ENCODE data around the gene GINS2. TPM values are rescaled to one million over a fixed set of nuclear protein-coding genes. Genes with fewer than 3 reads are reported as not detected.

GINS2 gene
- total and polyA plus RNA-seq, 2 donors (not counting 3 experiments of a cell fraction or from before 2014, with no cell fraction given): 10.4 to 24.1 TPM

- peaks cover 5% of the 10 kb centered on the region for H3K4me1 ChIP-seq (ENCODE audit: control insufficient read depth, extremely low read depth, insufficient read depth, low read length)
- dilution Hi-C loops (cut with MboI; ENCODE audit: extremely low pct_ligation_motif_present, low sequenced_read_pairs): no loop called here
- no peak overlapping the region for H3K9ac ChIP-seq (replicated peaks; ENCODE audit: extremely low read depth, insufficient read depth, low read length)
- H3K4me2 ChIP-seq (ENCODE audit: insufficient read depth, low read length): no peak overlapping the region
- intact Hi-C loops (cut with micrococcal nuclease): no loop called here
- no peaks in the 10 kb centered on the region for H3K36me3 ChIP-seq (ENCODE audit: control insufficient read depth in 2 of 2, extremely low read depth in 1 of 2, insufficient read depth in 2 of 2, low read length in 2 of 2)
- no peak overlapping the region for H3K27ac ChIP-seq (ENCODE audit: insufficient read depth, low read depth, low read length)
- CTCF ChIA-PET: interaction anchor here (1.0 to 1.2 kb wide), 2 partner anchors 76 to 225 kb away, joined by 3 read pairs; no protein-coding TSS in a partner anchor
- POLR2A ChIA-PET: no interaction called here
- DNase-seq (ENCODE audit: low read depth, low spot score) (no peak), FAIRE-seq (no peak)
- no peaks in the 10 kb centered on the region for H3K27me3 ChIP-seq (ENCODE audit: control insufficient read depth in 2 of 2, insufficient read depth in 2 of 2, low read length in 2 of 2)
- BruUV-seq (replicated peaks): no TSS peak
- no peak overlapping the region for H3K4me3 ChIP-seq (replicated peaks in 1 of 3; ENCODE audit: insufficient read depth in 1 of 3, low read depth in 1 of 3, low read length in 3 of 3)
- H4K20me1 ChIP-seq (replicated peaks; ENCODE audit: control insufficient read depth, extremely low read depth, insufficient read depth, low read length): no peaks in the 10 kb centered on the region
- no peaks in the 10 kb centered on the region for H3K9me1 ChIP-seq (replicated peaks; ENCODE audit: control insufficient read depth, extremely low read depth, insufficient read depth, low read length)
- TF ChIP-seq, protein P1, sequence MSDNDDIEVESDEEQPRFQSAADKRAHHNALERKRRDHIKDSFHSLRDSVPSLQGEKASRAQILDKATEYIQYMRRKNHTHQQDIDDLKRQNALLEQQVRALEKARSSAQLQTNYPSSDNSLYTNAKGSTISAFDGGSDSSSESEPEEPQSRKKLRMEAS (IDR thresholded peaks at IDR 0.05; ENCODE audit: insufficient read depth, insufficient read length): no peak
- TF ChIP-seq EZH2 (IDR thresholded peaks at IDR 0.05; ENCODE audit: borderline replicate concordance, low read depth, low read length, severe bottlenecking): no peak
- no peak for TF ChIP-seq FOS (IDR thresholded peaks at IDR 0.05; ENCODE audit: borderline replicate concordance, insufficient read depth, low read length)
- TF ChIP-seq MYC (IDR thresholded peaks at IDR 0.05; ENCODE audit: low read depth, low read length): no peak
- no peak for TF ChIP-seq POLR2A (IDR thresholded peaks at IDR 0.05; ENCODE audit: low read depth, low read length)
- TF ChIP-seq JUN (IDR thresholded peaks at IDR 0.05; ENCODE audit: borderline replicate concordance, insufficient read depth, insufficient read length, low read depth): no peak
- H2AFZ ChIP-seq (ENCODE audit: low read depth, low read length): peak overlapping the region; percentile 42
- no peaks in the 10 kb centered on the region for H3K79me2 ChIP-seq (ENCODE audit: control insufficient read depth, insufficient read depth, low read length)
- no peaks in the 10 kb centered on the region for H3K9me3 ChIP-seq (replicated peaks; ENCODE audit: control insufficient read depth, insufficient read depth, low read length)
These were observed 47.4 kb downstream of the GINS2 start for GRCh38 chr16:85641305-85641704.

DNA sequence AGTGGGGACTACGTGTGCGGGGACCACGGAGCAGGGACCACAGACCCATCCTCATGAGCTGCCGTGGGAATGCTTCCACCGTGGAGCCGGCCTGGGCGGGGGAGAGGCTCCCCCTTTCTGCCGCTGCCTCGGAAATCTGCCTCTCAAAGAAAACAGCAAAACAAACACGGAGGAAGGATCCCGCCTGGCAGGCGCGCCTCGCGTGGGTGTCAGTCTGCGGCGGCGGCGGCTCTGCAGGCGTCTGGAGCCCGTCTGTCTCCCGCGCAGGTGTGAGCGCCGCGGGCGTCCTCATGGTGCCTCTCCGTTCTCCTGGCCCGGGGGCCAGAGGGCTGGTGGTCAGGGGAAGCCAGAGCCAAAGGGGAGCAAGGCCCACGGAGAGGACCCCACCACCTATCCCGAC lies 48.2 kb downstream of the GINS2 start:
- no peaks in the 10 kb centered on the region for H3K9me1 ChIP-seq (replicated peaks; ENCODE audit: control insufficient read depth, extremely low read depth, insufficient read depth, low read length)
- dilution Hi-C loops (cut with MboI; ENCODE audit: extremely low pct_ligation_motif_present, low sequenced_read_pairs) (no loop called here), intact Hi-C loops (cut with micrococcal nuclease) (no loop called here)
- H3K9me3 ChIP-seq (replicated peaks; ENCODE audit: control insufficient read depth, insufficient read depth, low read length): no peaks in the 10 kb centered on the region
- H3K27me3 ChIP-seq (ENCODE audit: control insufficient read depth in 2 of 2, insufficient read depth in 2 of 2, low read length in 2 of 2): no peaks in the 10 kb centered on the region
- H3K9ac ChIP-seq (replicated peaks; ENCODE audit: extremely low read depth, insufficient read depth, low read length): no peak overlapping the region
- no TSS peak for BruUV-seq (replicated peaks)
- DNase-seq (ENCODE audit: low read depth, low spot score): no peak
- CTCF ChIA-PET: no interaction called here
- H3K27ac ChIP-seq (ENCODE audit: insufficient read depth, low read depth, low read length): no peak overlapping the region
- POLR2A ChIA-PET: no interaction called here
- H3K4me1 ChIP-seq (ENCODE audit: control insufficient read depth, extremely low read depth, insufficient read depth, low read length): peaks cover 5% of the 10 kb centered on the region
- H3K4me2 ChIP-seq (ENCODE audit: insufficient read depth, low read length): no peak overlapping the region
- TF ChIP-seq, protein P1 (IDR thresholded peaks at IDR 0.05; ENCODE audit: insufficient read depth, insufficient read length): no peak
- TF ChIP-seq MYC (IDR thresholded peaks at IDR 0.05; ENCODE audit: low read depth, low read length): no peak
- no peak for TF ChIP-seq POLR2AphosphoS5 (IDR thresholded peaks at IDR 0.05; ENCODE audit: insufficient read depth, low read depth, low read length)
- TF ChIP-seq JUN (IDR thresholded peaks at IDR 0.05; ENCODE audit: borderline replicate concordance, insufficient read depth, insufficient read length, low read depth): no peak
- no peak for TF ChIP-seq GATA2 (IDR thresholded peaks at IDR 0.05; ENCODE audit: insufficient read depth, insufficient read length, low read depth, low read length)
- no peak for TF ChIP-seq CTCF (IDR thresholded peaks at IDR 0.05; ENCODE audit: extremely low read depth in 1 of 2, insufficient read depth in 1 of 2, low read depth in 1 of 2, low read length in 2 of 2)
- no peak for TF ChIP-seq EZH2 (IDR thresholded peaks at IDR 0.05; ENCODE audit: borderline replicate concordance, low read depth, low read length, severe bottlenecking)
- TF ChIP-seq POLR2A (IDR thresholded peaks at IDR 0.05; ENCODE audit: low read depth, low read length): no peak
- TF ChIP-seq FOS (IDR thresholded peaks at IDR 0.05; ENCODE audit: borderline replicate concordance, insufficient read depth, low read length): no peak
- H3K79me2 ChIP-seq (ENCODE audit: control insufficient read depth, insufficient read depth, low read length): no peaks in the 10 kb centered on the region
- no peak for FAIRE-seq
- no peak overlapping the region for H2AFZ ChIP-seq (ENCODE audit: low read depth, low read length)
- no peaks in the 10 kb centered on the region for H3K36me3 ChIP-seq (ENCODE audit: control insufficient read depth in 2 of 2, extremely low read depth in 1 of 2, insufficient read depth in 2 of 2, low read length in 2 of 2)
- no peaks in the 10 kb centered on the region for H4K20me1 ChIP-seq (replicated peaks; ENCODE audit: control insufficient read depth, extremely low read depth, insufficient read depth, low read length)
- no peak overlapping the region for H3K4me3 ChIP-seq (replicated peaks in 1 of 3; ENCODE audit: insufficient read depth in 1 of 3, low read depth in 1 of 3, low read length in 3 of 3)

Data from endothelial cell of umbilical vein (primary cell).